ENCODE data around the gene C10orf120.
A peak's percentile ranks its signal among the peaks of the same experiment; 100 is the strongest.

- peak; percentile 98 for TF ChIP-seq CTCF (IDR thresholded peaks at IDR 0.05)
- no peak for TF ChIP-seq POLR2AphosphoS5 (IDR thresholded peaks at IDR 0.05; ENCODE audit: low read depth, low read length)
- TF ChIP-seq SIN3A (IDR thresholded peaks at IDR 0.05; ENCODE audit: borderline replicate concordance, insufficient read depth, low read depth, low read length) = no peak
These were observed 4.1 kb upstream of the C10orf120 start for GRCh38 chr10:122703483-122704448.
